ENCODE results near the gene PSMD1.

- TF ChIP-seq CTCF (conservative IDR thresholded peaks at IDR 0.05; ENCODE audit: low read depth in 2 of 2) = no peak
- TF ChIP-seq EZH2phosphoT487 (IDR thresholded peaks at IDR 0.05; ENCODE audit: unreplicated experiment) = no peak
- TF ChIP-seq REST (IDR thresholded peaks at IDR 0.05; ENCODE audit: unreplicated experiment) = no peak
- no peak for TF ChIP-seq POLR2AphosphoS5 (IDR thresholded peaks at IDR 0.05; ENCODE audit: low read depth)
- no peak for TF ChIP-seq EZH2 (IDR thresholded peaks at IDR 0.05; ENCODE audit: low read depth, unreplicated experiment)
- TF ChIP-seq JUNB (IDR thresholded peaks at IDR 0.05; ENCODE audit: unreplicated experiment) = no peak
- TF ChIP-seq ZNF331 (CRISPR knock-in tag; IDR thresholded peaks at IDR 0.05; ENCODE audit: low read depth) = no peak
- no peak for TF ChIP-seq CREB1 (CRISPR knock-in tag; IDR thresholded peaks at IDR 0.05; ENCODE audit: low read depth)
These were observed 136.5 kb downstream of the PSMD1 start for GRCh38 chr2:231193216-231193615.

Measured in GM23338 (cell line).